ENCODE measurements around the gene NME8. TPM values are rescaled to one million over a fixed set of nuclear protein-coding genes. Genes with fewer than 3 reads are reported as not detected.

NME8 gene
- total RNA-seq, 4 donors from 2014 or later, result not detected

GRCh38 chr7:37924491-37925041, 76.2 kb downstream of the NME8 start:
- WGBS, 2 donors, result 13 to 58% methylated on average over 3 of the region's 3 CpGs
- peaks cover 4 to 20% (median 8%) of the 10 kb centered on the region in 3 donors for H3K4me1 ChIP-seq
- intact Hi-C loops (cut with DNase I), result no loop called here
- TF ChIP-seq CTCF (IDR thresholded peaks at IDR 0.05) (no peak), POLR2A (IDR thresholded peaks at IDR 0.05) (no peak)
- H3K27me3 ChIP-seq, result peaks cover 0 to 24% (median 0%) of the 10 kb centered on the region in 4 donors
- H3K4me3 ChIP-seq, result no peak overlapping the region
- H3K9me3 ChIP-seq, result peaks cover 0 to 6% (median 0%) of the 10 kb centered on the region in 3 donors
- H3K36me3 ChIP-seq, result no peaks in the 10 kb centered on the region
- H3K27ac ChIP-seq, result no peak overlapping the region
- no peak for DNase-seq

- peaks cover 2 to 14% (median 4%) of the 10 kb centered on the region in 3 donors for H3K4me1 ChIP-seq
- H3K27ac ChIP-seq, result no peak overlapping the region
- H3K27me3 ChIP-seq, result peaks cover 0 to 14% (median 0%) of the 10 kb centered on the region in 4 donors
- no peaks in the 10 kb centered on the region for H3K36me3 ChIP-seq
- DNase-seq, result no peak
- no peak for TF ChIP-seq CTCF (IDR thresholded peaks at IDR 0.05)
- TF ChIP-seq POLR2A (IDR thresholded peaks at IDR 0.05), result no peak
- intact Hi-C loops (cut with DNase I), result no loop called here
- WGBS, 2 donors, result 82 to 88% methylated on average over 1 of the region's 1 CpG
- H3K9me3 ChIP-seq, result peaks cover 0 to 6% (median 0%) of the 10 kb centered on the region in 3 donors
- no peak overlapping the region for H3K4me3 ChIP-seq
Observed at GRCh38 chr7:37925620-37926019, 77.2 kb downstream of the NME8 start.

GRCh38 chr7:37927773-37928444, 79.5 kb downstream of the NME8 start:
- Histone ChIP-seq H3K27me3 (no peaks in the 10 kb centered on the region), H3K4me3 (no peak overlapping the region), H3K27ac (no peak overlapping the region), H3K4me1 (no peaks in the 10 kb centered on the region), H3K36me3 (no peaks in the 10 kb centered on the region), H3K9me3 (peaks cover 0 to 6% (median 0%) of the 10 kb centered on the region in 3 donors)
- DNase-seq, result no peak
- TF ChIP-seq POLR2A (IDR thresholded peaks at IDR 0.05) (no peak), CTCF (IDR thresholded peaks at IDR 0.05) (no peak)
- 57 to 92% methylated on average over 2 of the region's 2 CpGs for WGBS, 2 donors
- intact Hi-C loops (cut with DNase I), result no loop called here

GRCh38 chr7:37928878-37929277, 80.5 kb downstream of the NME8 start:
- Histone ChIP-seq H3K4me3 (no peak overlapping the region), H3K27me3 (no peaks in the 10 kb centered on the region)

More at GRCh38 chr7:37928878-37929277, 80.5 kb downstream of the NME8 start:
- intact Hi-C loops (cut with DNase I), result no loop called here
- Histone ChIP-seq H3K4me1 (no peaks in the 10 kb centered on the region), H3K9me3 (peaks cover 0 to 6% (median 0%) of the 10 kb centered on the region in 3 donors), H3K27ac (no peak overlapping the region), H3K36me3 (no peaks in the 10 kb centered on the region)
- 82 to 84% methylated on average over 4 of the region's 4 CpGs for WGBS, 2 donors
- DNase-seq, result no peak
- TF ChIP-seq POLR2A (IDR thresholded peaks at IDR 0.05), result no peak
- no peak for TF ChIP-seq CTCF (IDR thresholded peaks at IDR 0.05)

Data from esophagus squamous epithelium (tissue), 5 donors.